ENCODE data around the gene PCDHB6.
"Not testable (repeated sequence)": the region's sequence is repeated elsewhere in the genome, so short reads cannot be mapped to it uniquely, and the experiment has no call there.

PCDHB6 gene

DNA sequence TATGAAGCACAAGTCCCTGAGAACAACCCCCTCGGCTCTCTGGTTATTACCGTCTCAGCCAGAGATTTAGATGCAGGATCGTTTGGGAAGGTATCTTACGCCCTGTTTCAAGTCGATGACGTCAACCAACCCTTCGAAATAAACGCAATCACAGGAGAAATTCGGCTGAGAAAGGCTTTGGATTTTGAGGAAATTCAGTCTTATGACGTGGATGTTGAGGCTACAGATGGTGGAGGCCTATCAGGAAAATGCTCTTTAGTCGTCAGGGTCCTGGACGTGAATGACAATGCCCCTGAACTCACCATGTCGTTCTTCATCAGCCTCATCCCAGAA is 1.1 kb downstream of the PCDHB6 start:
- Mint-ChIP-seq H3K4me1 (peaks cover 6% of the 10 kb centered on the region), H3K27ac (no peak overlapping the region), H3K4me3 (no peak overlapping the region), H3K9me3 (peaks cover 5% of the 10 kb centered on the region), H3K36me3 (no peaks in the 10 kb centered on the region)
- no peak for DNase-seq (ENCODE audit: low spot score in 2 of 2)
- no peak for ATAC-seq

DNA sequence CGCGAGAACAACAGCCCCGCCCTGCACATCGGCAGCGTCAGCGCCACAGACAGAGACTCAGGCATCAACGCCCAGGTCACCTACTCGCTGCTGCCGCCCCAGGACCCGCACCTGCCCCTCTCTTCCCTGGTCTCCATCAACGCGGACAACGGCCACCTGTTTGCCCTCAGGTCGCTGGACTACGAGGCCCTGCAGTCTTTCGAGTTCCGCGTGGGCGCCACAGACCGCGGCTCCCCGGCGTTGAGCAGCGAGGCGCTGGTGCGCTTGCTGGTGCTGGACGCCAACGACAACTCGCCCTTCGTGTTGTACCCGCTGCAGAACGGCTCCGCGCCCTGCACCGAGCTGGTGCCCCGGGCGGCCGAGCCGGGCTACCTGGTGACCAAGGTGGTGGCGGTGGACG is 1.8 kb downstream of the PCDHB6 start:
- not testable (repeated sequence) for H3K4me3 Mint-ChIP-seq; DNase-seq (ENCODE audit: low spot score in 2 of 2); H3K9me3 Mint-ChIP-seq; H3K27ac Mint-ChIP-seq; H3K4me1 Mint-ChIP-seq; H3K36me3 Mint-ChIP-seq; ATAC-seq

DNA sequence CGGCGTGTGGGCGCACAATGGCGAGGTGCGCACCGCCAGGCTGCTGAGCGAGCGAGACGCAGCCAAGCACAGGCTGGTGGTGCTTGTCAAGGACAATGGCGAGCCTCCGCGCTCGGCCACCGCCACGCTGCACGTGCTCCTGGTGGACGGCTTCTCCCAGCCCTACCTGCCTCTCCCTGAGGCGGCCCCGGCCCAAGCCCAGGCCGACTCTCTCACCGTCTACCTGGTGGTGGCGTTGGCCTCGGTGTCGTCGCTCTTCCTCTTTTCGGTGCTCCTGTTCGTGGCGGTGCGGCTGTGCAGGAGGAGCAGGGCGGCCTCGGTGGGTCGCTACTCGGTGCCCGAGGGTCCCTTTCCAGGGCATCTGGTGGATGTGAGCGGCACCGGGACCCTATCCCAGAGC is 2.2 kb downstream of the PCDHB6 start:
- not testable (repeated sequence) for H3K4me3 Mint-ChIP-seq; H3K36me3 Mint-ChIP-seq; H3K9me3 Mint-ChIP-seq; ATAC-seq; H3K27ac Mint-ChIP-seq; DNase-seq (ENCODE audit: low spot score in 2 of 2); H3K4me1 Mint-ChIP-seq

DNA sequence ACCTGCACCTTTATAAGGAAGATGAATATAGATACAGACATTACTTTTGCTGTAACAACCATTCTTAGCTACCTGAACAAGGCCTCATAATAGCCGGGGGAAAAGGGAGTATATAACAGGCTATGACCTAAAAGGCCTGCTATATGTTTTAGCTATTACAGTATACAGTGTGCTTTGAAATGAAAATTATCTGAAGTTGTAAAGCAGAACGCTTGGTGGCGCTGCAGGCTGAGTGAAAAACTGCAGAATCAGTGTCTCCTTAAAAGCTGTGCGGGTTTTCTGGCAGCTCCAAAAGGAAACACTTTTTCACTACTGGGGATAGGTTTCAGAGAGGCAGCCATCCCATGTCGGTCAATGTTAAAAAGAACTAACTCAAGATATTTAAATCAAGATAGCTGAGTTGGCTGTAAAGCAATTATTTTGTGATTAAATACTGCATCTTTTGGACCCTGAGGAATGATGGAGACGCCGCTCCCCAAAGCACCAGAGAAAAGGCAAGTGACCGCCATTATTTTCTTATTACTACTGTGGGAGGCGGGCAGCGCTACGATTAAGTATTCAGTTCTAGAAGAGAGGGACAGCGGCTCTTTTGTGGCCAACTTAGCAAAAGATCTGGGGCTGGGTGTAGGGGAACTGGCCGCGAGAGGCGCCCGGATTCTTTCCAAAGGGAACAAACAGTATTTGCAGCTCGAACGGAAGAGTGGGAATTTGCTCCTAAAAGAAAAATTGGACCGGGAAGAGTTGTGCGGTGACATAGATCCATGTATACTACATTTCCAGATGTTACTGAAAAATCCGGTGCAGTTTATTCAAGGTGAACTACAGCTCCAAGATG is 5.9 kb downstream of the PCDHB6 start:
- H3K27ac Mint-ChIP-seq = no peak overlapping the region
- no peaks in the 10 kb centered on the region for H3K36me3 Mint-ChIP-seq
- H3K4me3 Mint-ChIP-seq = no peak overlapping the region
- DNase-seq (ENCODE audit: low spot score in 2 of 2) = no peak
- H3K4me1 Mint-ChIP-seq = no peaks in the 10 kb centered on the region
- no peak for ATAC-seq
- peaks cover 2% of the 10 kb centered on the region for H3K9me3 Mint-ChIP-seq

DNA sequence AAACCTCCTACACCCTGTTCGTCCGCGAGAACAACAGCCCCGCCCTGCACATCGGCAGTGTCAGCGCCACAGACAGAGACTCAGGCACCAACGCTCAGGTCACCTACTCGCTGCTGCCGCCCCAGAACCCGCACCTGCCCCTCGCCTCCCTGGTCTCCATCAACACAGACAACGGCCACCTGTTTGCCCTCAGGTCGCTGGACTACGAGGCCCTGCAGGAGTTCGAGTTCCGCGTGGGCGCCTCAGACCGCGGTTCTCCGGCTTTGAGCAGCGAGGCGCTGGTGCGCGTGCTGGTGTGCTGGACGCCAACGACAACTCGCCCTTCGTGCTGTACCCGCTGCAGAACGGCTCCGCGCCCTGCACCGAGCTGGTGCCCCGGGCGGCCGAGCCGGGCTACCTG is 7.5 kb downstream of the PCDHB6 start:
- not testable (repeated sequence) for H3K36me3 Mint-ChIP-seq; H3K4me1 Mint-ChIP-seq; H3K27ac Mint-ChIP-seq; H3K4me3 Mint-ChIP-seq; ATAC-seq; H3K9me3 Mint-ChIP-seq; DNase-seq (ENCODE audit: low spot score in 2 of 2)

DNA sequence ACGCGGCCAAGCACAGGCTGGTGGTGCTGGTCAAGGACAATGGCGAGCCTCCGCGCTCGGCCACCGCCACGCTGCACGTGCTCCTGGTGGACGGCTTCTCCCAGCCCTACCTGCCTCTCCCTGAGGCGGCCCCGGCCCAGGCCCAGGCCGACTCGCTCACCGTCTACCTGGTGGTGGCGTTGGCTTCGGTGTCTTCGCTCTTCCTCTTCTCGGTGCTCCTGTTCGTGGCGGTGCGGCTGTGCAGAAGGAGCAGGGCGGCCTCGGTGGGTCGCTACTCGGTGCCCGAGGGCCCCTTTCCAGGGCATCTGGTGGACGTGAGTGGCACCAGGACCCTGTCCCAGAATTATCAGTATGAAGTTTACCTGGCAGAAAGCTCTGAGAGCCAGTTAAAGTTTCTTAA is 8.0 kb downstream of the PCDHB6 start:
- not testable (repeated sequence) for H3K4me1 Mint-ChIP-seq; H3K9me3 Mint-ChIP-seq; H3K4me3 Mint-ChIP-seq; H3K36me3 Mint-ChIP-seq; H3K27ac Mint-ChIP-seq; ATAC-seq; DNase-seq (ENCODE audit: low spot score in 2 of 2)

DNA sequence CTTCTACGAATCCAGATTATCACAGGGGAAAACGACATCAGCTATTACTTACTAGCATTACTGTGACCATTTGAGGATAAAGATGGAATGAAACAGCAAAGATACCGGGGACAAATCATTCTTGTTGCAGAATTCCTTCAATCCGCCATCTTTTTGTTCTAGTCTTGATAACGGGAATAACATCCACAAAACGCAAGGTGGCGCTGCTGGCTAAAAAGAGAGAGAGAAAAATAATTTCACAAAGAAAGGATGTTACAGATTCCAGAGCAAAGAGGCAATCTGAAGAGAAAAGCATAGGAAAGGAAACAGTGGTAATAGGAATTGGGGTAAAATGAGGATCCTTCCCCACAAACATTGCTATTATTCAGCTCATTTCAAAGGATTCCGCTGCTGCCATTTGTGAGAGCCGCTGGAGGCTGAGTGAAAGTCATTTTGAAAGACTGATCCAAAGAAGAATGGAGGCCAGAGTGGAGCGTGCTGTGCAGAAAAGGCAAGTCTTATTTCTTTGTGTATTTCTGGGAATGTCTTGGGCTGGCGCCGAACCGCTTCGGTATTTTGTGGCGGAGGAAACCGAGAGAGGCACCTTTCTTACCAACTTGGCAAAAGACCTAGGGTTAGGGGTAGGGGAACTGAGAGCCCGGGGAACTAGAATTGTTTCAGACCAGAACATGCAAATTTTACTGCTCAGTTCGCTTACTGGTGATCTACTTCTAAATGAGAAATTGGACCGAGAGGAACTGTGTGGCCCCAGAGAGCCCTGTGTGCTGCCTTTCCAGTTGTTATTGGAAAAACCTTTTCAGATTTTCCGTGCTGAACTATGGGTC is 22.7 kb downstream of the PCDHB6 start, which contains the start of gene PCDHB7:
Gene PCDHB7 (plus strand): TSS at position 264 of the 824 bp plus-strand sequence. CDS start 192 bp downstream, at position 456.
- no peaks in the 10 kb centered on the region for H3K4me1 Mint-ChIP-seq
- no peak within 1 kb of the TSS for H3K4me3 Mint-ChIP-seq
- DNase-seq (ENCODE audit: low spot score in 2 of 2) (no peak), ATAC-seq (no peak)
- no peak within 1 kb of the TSS for H3K27ac Mint-ChIP-seq
- no peaks in the 10 kb centered on the region for H3K36me3 Mint-ChIP-seq
- H3K9me3 Mint-ChIP-seq = no peaks in the 10 kb centered on the region

DNA sequence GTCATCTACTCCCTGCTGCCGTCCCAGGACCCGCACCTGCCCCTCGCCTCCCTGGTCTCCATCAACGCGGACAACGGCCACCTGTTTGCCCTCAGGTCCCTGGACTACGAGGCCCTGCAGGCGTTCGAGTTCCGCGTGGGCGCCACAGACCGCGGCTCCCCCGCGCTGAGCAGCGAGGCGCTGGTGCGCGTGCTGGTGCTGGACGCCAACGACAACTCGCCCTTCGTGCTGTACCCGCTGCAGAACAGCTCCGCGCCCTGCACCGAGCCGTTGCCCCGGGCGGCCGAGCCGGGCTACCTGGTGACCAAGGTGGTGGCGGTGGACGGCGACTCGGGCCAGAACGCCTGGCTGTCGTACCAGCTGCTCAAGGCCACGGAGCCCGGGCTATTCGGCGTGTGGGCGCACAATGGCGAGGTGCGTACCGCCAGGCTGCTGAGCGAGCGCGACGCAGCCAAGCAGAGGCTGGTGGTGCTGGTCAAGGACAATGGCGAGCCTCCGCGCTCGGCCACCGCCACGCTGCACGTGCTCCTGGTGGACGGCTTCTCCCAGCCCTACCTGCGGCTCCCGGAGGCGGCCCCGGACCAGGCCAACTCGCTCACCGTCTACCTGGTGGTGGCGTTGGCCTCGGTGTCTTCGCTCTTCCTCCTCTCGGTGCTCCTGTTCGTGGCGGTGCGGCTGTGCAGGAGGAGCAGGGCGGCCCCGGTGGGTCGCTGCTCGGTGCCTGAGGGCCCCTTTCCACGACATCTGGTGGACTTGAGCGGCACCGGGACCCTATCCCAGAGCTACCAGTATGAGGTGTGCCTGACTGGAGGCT is 24.6 kb downstream of the PCDHB6 start:
- H3K27ac Mint-ChIP-seq = not testable (repeated sequence)

DNA sequence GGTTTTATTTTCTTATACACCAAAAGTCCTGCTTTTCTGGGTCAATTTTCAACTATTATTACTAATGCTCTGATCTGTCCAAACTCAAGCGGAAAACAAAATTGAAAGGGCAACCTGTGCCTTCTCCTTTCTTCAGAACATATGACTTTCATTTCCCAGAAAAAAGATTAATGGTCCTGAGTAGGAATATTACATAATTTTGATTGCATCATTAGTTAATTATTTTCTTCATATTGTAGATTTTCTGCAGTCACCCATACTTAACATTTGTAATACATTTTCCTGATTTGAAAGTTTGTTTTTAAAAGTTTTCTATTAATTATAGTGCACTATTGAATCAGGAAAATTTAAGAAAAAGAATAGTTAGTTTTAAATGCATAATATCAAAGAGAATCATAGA is 26.1 kb downstream of the PCDHB6 start:
- DNase-seq (ENCODE audit: low spot score in 2 of 2) = no peak
- Mint-ChIP-seq H3K27ac (no peak overlapping the region), H3K4me3 (no peak overlapping the region), H3K4me1 (no peaks in the 10 kb centered on the region), H3K9me3 (no peaks in the 10 kb centered on the region), H3K36me3 (no peaks in the 10 kb centered on the region)
- no peak for ATAC-seq

More for the DNA sequence above, 24.6 kb downstream of the PCDHB6 start:
- not testable (repeated sequence) for ATAC-seq; H3K4me3 Mint-ChIP-seq; DNase-seq (ENCODE audit: low spot score in 2 of 2); H3K4me1 Mint-ChIP-seq; H3K9me3 Mint-ChIP-seq; H3K36me3 Mint-ChIP-seq

DNA sequence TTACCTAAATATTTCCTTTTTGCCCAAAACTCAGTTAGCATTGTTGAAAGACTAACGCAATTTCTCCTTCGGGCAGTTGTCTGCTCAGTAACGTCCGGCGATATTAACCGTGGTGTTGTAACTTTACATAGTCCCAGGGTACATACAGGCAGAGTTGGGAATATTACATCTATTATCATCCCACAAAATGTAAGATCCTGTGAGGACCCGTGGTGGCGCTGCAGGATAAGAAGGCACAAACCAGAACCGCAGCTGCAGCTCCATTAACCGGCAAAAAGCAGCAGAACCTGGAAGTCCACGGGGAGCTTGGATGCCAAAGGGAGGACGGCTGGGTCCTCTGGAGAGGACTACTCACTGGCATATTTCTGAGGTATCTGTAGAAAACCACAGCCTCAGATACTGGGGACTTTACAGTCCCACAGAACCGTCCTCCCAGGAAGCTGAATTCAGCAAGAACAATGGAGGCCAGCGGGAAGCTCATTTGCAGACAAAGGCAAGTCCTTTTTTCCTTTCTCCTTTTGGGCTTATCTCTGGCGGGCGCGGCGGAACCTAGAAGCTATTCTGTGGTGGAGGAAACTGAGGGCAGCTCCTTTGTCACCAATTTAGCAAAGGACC is 27.8 kb downstream of the PCDHB6 start, which contains the start of gene PCDHB8:
Gene PCDHB8 (plus strand): TSS at position 214 of the 615 bp plus-strand sequence. CDS start 245 bp downstream, at position 459.
- not testable (repeated sequence) for H3K9me3 Mint-ChIP-seq; H3K36me3 Mint-ChIP-seq; DNase-seq (ENCODE audit: low spot score in 2 of 2); ATAC-seq; H3K4me1 Mint-ChIP-seq; H3K4me3 Mint-ChIP-seq; H3K27ac Mint-ChIP-seq

DNA sequence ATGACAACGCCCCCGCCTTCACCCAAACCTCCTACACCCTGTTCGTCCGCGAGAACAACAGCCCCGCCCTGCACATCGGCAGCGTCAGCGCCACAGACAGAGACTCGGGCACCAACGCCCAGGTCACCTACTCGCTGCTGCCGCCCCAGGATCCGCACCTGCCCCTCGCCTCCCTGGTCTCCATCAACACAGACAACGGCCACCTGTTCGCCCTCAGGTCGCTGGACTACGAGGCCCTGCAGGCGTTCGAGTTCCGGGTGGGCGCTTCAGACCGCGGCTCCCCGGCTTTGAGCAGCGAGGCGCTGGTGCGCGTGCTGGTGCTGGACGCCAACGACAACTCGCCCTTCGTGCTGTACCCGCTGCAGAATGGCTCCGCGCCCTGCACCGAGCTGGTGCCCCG is 29.5 kb downstream of the PCDHB6 start:
- not testable (repeated sequence) for H3K4me1 Mint-ChIP-seq; H3K9me3 Mint-ChIP-seq; DNase-seq (ENCODE audit: low spot score in 2 of 2); ATAC-seq; H3K36me3 Mint-ChIP-seq; H3K27ac Mint-ChIP-seq; H3K4me3 Mint-ChIP-seq

DNA sequence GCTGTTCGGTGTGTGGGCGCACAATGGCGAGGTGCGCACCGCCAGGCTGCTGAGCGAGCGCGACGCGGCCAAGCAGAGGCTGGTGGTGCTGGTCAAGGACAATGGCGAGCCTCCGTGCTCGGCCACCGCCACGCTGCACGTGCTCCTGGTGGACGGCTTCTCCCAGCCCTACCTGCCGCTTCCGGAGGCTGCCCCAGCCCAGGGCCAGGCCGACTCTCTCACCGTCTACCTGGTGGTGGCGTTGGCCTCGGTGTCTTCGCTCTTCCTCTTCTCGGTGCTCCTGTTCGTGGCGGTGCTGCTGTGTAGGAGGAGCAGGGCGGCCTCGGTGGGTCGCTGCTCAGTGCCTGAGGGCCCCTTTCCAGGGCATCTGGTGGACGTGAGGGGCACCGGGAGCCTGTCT is 30.0 kb downstream of the PCDHB6 start:
- ATAC-seq = not testable (repeated sequence)

DNA sequence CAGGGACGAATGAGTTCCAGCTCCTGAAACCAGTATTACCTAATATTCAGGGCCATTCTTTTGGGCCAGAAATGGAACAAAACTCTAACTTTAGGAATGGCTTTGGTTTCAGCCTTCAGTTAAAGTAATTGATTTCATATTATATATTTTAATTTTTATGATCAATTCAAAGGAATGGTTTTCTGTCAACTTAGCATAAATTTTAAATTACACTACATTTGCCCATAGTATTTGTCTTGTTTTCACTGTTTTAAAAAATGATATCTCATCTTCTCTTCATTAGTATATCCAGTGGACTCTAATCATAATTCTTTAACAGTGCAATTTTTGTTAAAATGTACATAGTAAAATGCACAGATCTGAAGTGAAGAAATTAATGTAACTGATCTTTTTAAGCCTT is 30.5 kb downstream of the PCDHB6 start:
- DNase-seq (ENCODE audit: low spot score in 2 of 2) (no peak), ATAC-seq (no peak)
- no peaks in the 10 kb centered on the region for H3K36me3 Mint-ChIP-seq
- H3K9me3 Mint-ChIP-seq = peaks cover 4% of the 10 kb centered on the region
- no peaks in the 10 kb centered on the region for H3K4me1 Mint-ChIP-seq
- no peak overlapping the region for H3K27ac Mint-ChIP-seq
- H3K4me3 Mint-ChIP-seq = no peak overlapping the region

More for the DNA sequence above, 30.0 kb downstream of the PCDHB6 start:
- H3K27ac Mint-ChIP-seq; DNase-seq (ENCODE audit: low spot score in 2 of 2); H3K4me3 Mint-ChIP-seq; H3K4me1 Mint-ChIP-seq; H3K9me3 Mint-ChIP-seq; H3K36me3 Mint-ChIP-seq: not testable (repeated sequence)

DNA sequence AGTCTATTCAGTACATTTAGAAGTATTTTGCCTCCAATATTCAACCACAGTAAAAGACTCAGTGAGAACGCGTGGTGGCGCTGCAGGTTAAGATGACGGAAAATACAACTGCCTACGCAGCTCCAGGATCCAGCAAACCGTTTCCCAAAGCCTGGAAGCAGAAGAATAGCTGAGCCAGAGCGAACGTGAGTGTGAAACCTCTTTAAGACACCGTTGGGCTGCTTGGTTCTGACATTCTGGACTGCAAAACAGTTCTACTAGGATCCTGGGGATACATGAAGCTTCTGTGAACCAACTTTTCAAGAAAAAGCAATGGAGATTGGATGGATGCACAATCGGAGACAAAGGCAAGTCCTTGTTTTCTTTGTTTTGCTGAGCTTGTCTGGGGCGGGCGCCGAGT is 32.4 kb downstream of the PCDHB6 start, which contains the start of gene PCDHB16:
Gene PCDHB16 (plus strand): TSS at position 140 of the 400 bp plus-strand sequence. CDS start 173 bp downstream, at position 313.
- peaks cover 4% of the 10 kb centered on the region for H3K9me3 Mint-ChIP-seq
- H3K4me3 Mint-ChIP-seq = no peak within 1 kb of the TSS
- ATAC-seq (no peak), DNase-seq (ENCODE audit: low spot score in 2 of 2) (no peak)
- no peak within 1 kb of the TSS for H3K27ac Mint-ChIP-seq
- H3K36me3 Mint-ChIP-seq = no peaks in the 10 kb centered on the region
- H3K4me1 Mint-ChIP-seq = peaks cover 6% of the 10 kb centered on the region

Data from stimulated activated effector memory CD8-positive, alpha-beta T cell treated with anti-CD3 and anti-CD28 coated beads, Interleukin-12 subunit alpha, Interleukin-12 subunit beta, amount 100 ng/mL, for 72 hours (primary cell).